ENCODE results near the gene FOXB2.
"Not testable (repeated sequence)": the region's sequence is repeated elsewhere in the genome, so short reads cannot be mapped to it uniquely, and the experiment has no call there.

DNA sequence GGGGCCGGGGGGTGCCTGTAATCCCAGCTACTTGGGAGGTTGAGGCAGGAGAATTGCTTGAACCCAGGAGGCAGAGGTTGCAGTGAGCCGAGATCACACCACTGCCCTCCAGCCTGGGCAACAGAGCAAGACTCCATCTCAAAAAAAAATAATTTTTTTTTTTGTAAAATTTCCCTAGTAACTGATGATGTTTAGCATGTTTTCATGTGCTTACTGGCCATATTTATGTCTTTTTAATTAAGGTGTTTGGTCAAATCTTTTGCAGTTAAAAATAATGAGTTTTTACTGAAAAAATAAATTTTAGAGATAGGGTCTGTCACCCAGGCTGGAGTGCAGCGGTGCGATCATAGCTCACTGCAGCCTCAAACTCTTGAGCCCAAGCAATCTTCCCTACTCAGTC lies 24.3 kb downstream of the FOXB2 start:
- TF ChIP-seq EZH2 (IDR thresholded peaks at IDR 0.05); POLR2AphosphoS5 (IDR thresholded peaks at IDR 0.05; ENCODE audit: borderline replicate concordance, low read depth, low read length): not testable (repeated sequence)

All from SK-N-MC (cell line).